Keratinocyte (primary cell): ENCODE results near the gene TMEM242.

Experiments
- CTCF ChIP-seq, 3 experiments: IDR thresholded peaks in 1 of 3; conservative IDR thresholded peaks in 1 of 3; optimal IDR thresholded peaks in 1 of 3; 2 replicates in 2 of 3; 3 replicates in 1 of 3; pipeline versions ENCODE3 to v1.5.1; 2011; ENCODE audit warnings: low read length in 3 of 3, mild to moderate bottlenecking in 3 of 3, moderate library complexity in 2 of 3, control low read depth in 1 of 3, inconsistent platforms in 1 of 3; ENCODE audit not compliant: insufficient read depth in 2 of 3; ENCODE audit errors: extremely low read depth in 1 of 3
- EZH2 ChIP-seq: IDR thresholded peaks from one replicate; pipeline ENCODE4 v1.6.1; 2012; ENCODE audit warnings: inconsistent platforms, mild to moderate bottlenecking, low read length, moderate library complexity

GRCh38 chr6:157269261-157269794 is 54.0 kb downstream of the TMEM242 start:
- TF ChIP-seq CTCF (optimal IDR thresholded peaks at IDR 0.05 in 1 of 3, IDR thresholded peaks at IDR 0.05 in 1 of 3, conservative IDR thresholded peaks at IDR 0.05 in 1 of 3; ENCODE audit: extremely low read depth in 1 of 3, insufficient read depth in 2 of 3, low read length in 3 of 3), result no peak
- TF ChIP-seq EZH2, result no peak
